Nucleus accumbens (tissue), 56 donors: ENCODE data around the gene UBE3C.

ENCODE experiments used
- DNase-seq, 56 donors: peaks; one replicate each; lab custom pipeline; 2025; lab: John Stamatoyannopoulos, UW

Gene UBE3C

GRCh38 chr7:157318015-157318706, 179.4 kb downstream of the UBE3C start:
- DNase-seq, result peak in 2 of 56 donors; percentile 14 to 34
